HG02610 (cell line): Measurements from ENCODE around the gene ASF1B.
A peak's percentile ranks its signal among the peaks of the same experiment; 100 is the strongest.
"Not testable (repeated sequence)": the region's sequence is repeated elsewhere in the genome, so short reads cannot be mapped to it uniquely, and the experiment has no call there.

Experiments used
- ATAC-seq: cut with Tn5 transposase; IDR thresholded peaks from one replicate; pipeline ENCODE4 v1.9.1; 2021; ENCODE audit warnings: mild to moderate bottlenecking, moderate library complexity; ENCODE audit not compliant: unreplicated experiment

The ASF1B gene

DNA sequence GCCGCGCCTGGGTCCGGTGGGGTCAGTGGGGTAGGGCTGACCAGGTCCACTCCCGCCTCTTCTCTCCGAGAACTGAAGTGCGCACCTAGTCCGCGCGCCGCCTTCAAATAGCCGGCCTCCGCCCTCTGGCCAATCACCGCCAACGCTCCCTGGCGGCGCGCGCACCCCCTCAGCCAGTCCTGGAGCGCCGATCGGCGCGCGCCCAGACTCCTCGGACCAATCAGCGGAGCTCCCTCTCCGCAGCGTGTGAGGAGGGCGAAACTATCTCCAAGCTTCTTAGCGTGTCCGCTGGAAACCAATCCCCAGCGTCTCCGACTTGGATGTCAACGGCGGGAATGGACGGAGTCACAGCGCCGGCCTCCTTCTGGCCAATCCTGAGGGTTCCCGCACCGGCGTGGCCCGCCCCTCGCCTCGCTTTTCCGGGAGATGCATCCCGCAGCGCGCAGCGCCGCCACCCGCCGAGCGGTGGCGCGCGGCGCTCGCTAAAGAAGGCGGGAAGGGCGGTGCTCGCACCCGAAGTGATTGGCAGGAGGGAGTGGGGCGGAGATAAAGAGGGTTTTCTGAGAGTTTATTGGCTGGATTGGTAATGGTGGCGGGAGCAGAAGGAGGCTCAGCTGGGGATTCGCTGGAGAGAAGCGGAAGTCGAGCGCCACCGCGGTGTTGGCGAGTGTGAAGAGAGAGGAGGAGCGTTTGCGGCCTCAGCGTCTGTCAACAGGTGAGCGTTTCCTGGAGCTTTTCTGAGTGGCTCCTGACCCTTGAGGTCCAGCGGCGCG, at the start of gene ASF1B:
Gene ASF1B (minus strand): TSS at position 81 of the 773 bp plus-strand sequence. CDS start 133 bp downstream, outside the sequence.
- ATAC-seq: peak; percentile 82

DNA sequence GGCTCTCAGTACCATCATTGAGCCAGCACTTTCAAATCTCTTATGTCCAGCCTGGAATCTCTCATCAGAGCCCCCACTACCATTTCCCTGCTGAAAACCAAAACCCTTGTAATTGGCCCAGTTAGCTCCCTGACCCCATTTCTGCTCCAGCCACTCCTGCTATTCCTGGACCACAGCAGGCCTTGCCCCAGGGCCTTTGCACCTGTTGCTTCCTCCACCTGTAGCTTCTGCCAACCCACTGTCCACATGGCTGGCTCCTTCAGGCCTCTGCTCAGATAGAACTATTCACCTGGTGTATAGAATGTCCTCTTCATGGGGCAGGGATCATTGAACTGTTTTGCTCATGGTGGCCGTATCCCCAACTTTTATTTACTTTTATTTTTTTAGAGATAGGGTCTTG, 49.3 kb upstream of the ASF1B start:
- ATAC-seq: not testable (repeated sequence)

DNA sequence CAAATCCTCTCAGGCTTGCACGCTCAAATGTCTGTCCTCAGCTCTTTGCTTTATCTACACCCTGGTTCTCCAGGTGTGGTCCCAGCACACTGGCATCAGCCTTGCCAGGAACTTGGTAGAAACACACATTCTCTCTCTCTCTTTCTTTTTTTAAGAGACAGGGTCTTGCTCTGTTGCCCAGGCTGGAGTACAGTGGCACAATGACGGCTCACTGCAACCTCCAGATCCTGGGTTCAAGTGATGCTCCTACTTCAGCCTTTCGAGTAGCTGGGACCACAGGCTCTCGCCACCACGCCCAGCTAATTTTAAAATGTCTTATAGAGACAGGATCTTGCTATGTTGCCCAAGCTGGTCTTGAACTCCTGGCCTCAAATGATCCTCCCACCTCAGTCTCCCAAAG, 48.8 kb upstream of the ASF1B start:
- no peak for ATAC-seq

DNA sequence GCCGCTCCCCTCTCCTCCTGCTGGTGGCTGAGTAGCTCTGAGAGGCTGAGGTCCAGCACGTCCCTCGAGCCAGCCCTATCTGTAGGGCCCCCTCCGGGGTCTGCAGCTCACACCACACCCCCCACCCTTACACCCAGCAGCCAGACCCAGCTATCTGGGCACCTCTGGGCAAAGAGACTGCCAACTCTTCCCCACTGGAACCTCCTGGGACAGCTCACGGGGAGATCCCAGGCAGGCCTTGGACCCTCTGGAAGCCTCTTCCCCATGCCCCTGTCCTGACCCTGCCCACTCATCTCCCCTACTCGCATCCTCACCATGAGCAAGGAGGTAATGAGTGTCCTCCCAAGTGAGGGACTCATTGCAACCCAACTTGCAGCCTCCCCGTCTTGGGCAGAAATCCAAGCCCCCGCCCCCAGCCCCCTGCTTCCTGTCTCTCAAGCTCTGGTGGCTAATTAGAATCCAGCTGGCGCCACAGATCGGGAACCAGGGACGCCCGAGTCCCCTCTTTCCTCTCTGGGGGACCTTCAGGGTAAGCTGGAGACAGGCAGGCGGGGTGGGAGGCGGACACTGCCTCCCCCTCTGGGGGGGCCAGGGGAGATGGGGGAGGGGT, 47.5 kb upstream of the ASF1B start:
- ATAC-seq: no peak

DNA sequence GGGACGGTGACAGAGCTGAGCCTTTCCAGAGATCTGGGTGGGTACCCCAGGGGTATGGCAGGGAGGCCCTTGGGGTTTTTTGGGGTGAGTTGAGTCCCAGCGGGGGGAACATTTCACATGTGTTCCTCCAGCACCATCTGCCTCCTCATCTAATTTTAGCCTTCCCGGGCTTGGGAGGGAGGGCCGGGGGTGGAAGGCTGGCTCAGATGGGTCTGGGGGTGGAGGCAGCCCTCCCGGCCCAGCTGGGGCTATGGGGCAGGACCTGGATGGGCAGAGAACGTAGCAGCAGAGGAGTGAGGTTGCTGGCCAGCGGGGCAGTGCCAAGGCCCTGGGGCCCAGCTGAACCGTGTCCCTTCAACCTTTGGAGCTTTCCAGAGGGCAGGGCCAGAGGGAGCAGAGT, 46.1 kb upstream of the ASF1B start:
- ATAC-seq: no peak

DNA sequence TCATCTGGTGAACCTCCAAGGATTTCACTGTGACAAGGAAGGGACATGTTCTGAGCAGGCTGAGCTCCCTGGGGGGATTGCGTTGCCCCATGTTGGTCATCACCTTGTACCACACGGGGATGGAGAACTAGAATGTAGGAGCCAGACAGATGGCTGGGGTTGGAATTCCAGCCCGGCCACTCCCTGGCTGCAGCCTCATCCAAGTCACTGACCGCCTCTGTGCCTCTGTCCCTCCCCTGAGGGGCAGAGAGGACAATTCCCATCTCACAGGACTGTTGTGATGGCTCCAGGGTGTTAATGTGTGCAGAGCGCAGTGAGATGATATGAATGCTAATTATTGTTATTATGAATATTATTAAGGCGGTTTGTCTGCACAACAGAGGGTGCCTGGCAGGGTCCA, 45.5 kb upstream of the ASF1B start:
- no peak for ATAC-seq

DNA sequence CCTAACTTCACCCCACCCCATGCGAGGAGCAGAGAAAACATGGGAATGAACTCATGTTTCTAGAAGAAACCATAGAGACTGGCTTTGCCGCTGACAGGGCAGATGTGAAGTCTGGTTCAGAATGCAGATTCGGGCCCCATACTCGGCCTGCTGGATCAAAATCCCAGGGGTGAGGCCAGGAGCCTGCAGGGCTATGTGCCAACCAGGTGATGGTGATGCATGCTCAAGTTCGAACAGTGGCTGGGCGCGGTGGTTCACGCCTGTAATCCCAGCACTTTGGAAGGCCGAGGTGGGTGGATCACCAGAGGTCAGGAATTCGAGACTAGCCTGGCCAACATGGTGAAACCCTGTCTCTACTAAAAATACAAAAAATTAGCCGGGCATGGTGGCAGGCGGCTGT, 44.8 kb upstream of the ASF1B start:
- ATAC-seq: not testable (repeated sequence)

DNA sequence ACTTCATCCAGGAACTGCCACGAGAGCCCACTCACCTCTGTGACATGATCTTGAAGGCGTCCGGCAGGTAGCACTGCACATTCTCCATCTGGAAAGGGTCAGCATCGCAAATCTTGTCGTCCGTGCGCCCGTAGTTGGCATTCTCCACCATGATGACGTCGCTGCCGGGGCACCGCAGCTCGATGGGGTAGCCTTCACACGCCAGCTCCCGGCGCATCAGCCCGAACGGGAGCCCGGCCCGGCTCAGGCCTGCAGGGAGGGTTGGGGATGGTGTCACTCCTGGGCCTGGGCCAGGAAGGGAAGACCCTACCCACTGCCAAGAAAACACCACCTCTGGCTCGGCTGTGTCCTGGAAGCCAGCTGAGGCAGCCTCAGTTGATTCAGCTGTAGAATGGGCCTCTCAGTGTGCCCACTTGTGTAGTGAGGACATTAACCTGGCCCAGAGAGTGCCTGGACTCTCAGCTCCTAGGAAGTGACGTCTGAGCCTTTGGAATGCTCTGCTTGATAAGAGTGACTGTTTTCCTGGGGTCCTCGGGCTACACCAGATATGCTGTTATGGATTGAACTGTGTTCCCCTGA, 41.2 kb upstream of the ASF1B start:
- no peak for ATAC-seq

DNA sequence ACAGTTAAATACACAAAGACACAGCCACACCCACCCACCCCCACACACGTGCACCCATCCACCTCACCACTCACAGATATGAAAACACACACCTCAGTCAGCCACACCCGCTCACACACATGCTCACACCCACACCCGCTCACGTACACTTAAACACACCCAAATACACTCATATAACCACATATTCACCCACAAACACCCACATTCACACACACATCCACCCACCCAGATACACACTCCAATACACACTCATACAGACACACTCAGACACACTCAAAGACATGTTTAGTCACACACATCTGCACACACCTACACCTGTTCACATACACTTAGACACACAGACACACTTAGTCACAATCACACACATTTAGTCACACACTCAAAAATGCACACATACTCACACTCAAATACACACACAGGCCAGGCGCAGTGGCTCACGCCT, 39.0 kb upstream of the ASF1B start:
- ATAC-seq: no peak

DNA sequence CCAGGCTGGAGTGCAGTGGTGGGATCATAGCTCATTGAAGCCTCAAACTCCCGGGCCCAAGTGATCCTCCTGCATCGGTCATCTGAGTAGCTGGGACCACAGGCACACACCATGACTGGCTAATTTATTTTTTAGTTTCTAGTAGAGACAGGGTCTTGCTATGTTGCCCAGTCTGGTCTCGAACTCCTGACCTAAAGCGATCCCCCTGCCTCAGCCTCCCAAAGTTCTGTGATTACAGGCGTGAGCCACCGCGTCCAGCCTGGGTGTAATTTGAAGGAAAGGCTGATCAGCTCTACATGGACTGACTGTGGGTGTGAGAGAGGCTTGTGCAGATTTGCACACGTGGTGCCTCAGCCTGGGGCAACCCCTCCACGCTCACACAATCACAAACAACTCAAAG, 38.5 kb upstream of the ASF1B start:
- ATAC-seq: no peak

DNA sequence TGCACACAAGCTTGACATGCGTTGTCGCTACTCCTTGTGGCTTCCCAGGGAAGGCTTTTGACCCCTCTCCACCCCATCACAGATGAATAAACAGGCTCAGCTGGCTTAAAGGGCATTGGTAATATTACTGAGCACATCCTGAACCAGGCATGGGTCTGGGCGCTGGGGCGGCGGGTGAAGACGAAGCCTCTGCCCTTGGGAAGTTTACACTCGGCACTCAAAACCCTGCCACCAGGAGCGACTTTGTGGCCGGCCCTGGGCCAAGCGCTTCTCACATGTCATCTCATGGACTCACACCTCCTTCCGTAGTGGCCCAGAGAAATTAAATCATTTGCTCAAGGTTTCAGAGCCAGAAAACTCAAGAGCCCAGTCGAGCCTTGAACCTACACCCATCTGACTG, 32.6 kb upstream of the ASF1B start:
- ATAC-seq: no peak

DNA sequence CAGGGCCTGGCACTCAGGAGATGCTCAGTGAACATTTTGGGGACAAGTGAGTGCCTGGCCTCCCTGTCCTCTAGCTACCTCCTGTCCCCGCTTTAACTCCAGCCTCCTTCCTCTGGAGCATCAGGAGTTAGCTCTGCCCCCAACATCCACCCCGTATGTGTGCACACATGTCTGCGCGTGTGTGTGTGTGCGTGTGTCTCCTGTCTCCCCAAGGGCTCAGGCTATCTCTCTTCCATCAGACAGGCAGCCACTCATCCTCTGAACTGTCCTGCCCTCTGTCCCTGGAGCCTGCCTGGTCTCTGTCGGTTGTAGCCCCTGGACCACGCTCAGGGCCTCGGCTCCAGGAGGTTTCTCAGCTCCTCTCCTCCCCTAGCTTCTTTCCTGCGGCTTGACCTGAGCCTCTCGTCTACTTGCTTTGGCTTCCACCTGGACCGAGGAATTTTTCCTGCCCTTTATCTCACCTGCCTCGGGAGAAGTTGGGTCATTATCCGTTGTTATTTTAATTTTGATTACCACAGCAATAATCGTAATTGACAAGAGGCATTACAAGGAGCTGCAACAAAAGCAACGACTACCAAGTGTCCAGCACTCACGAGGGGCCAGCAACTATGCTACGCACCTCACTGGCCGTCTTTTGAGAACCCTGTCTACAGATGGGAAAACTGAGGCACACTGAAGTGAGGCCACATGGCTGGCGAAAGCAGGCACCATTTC, 32.0 kb upstream of the ASF1B start:
- ATAC-seq: no peak

DNA sequence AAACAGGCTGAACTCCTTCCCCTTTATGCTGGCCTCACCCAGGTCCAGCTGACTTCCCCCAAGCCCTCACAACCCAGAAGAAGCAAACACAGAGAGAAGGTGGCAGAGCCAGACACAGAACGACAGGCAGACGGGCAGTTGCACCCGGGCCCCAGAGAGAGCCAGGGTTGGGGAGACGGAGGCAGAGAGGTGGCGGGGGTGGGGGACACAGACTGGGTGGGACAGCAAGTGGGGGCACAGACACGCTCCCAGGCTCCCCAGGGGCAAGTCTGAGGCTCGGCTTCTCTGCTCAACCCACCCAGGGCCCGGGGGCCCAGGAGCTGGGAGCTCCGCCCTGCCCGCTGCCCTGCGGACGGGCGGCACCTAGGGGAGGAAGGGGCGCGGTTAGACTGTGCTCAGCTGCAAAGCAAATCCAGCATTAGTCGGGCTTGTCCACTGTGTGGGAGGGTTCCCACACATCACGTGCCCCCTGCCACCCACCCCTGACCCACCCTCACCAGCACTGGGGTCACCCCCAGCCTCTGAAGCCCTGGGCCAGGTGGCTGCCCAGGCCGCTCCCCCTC, 31.3 kb upstream of the ASF1B start:
- no peak for ATAC-seq

DNA sequence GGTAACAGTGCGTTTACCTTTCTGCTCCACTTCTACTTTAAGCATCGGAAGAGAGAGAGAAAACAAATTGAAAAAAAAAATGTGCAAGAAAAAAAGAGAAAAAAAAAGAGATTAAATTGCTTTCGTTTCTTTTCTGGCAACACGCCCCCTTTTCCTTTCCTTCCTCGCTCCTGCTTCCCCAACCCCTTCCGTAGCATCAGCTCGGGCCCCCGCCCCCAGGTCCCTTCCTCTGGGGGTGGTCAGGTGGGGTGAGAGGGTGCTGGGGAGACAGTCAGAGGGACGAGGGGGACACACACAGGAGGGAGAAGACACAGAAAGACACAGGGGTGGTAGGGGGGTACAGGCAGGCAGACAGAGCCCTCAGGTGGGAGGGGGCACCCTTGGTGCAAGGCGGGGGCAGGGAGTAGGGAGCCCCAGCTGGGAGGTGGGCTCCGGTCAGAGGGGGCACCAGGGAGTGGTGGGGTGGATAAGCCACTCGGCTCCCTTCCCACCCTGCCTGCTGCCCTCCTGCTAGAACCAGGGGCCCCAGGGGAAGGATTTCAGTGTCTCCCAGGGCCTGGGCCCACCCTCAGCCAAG, 30.7 kb upstream of the ASF1B start:
- no peak for ATAC-seq

DNA sequence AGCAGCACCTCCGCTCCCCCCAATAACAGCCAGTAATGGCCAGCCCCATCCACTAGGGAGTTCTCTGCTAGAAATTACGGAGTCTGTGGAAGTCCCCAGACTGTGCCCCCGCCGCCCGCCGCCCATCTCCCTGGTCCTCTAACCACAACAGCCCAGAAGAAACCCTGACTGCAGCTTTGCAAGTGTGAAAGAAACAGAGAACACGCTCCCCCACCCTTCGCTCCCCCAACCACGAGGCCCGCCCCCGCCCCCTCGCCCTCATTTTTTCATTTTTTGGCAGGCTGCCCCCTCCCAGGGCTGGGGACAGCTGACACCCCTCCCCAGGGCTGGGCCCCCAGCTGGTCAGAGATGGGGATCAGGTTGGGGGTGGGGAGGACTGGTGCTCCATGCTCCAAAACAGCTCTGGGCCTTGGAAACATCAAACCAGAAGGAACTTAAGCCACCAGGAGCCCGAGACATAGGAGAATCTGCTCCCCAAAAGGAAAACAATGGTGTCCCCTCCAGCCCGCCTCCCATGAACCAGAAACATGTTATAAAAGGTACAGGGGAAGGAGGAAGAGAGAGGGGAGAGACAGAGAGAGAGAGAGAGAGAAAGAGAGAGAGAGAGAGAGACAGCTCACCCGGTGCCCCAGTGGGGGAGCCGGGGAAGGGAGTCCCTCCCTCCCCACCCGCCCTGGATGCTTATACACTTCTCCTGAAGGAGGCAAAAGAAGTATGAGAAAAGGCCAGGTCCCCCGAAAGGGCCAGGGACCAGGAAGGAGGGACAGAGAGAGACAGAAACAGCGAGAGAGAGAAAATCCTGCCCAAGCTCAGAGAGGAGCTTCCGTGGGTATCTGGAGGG, 29.8 kb upstream of the ASF1B start:
- ATAC-seq: no peak

DNA sequence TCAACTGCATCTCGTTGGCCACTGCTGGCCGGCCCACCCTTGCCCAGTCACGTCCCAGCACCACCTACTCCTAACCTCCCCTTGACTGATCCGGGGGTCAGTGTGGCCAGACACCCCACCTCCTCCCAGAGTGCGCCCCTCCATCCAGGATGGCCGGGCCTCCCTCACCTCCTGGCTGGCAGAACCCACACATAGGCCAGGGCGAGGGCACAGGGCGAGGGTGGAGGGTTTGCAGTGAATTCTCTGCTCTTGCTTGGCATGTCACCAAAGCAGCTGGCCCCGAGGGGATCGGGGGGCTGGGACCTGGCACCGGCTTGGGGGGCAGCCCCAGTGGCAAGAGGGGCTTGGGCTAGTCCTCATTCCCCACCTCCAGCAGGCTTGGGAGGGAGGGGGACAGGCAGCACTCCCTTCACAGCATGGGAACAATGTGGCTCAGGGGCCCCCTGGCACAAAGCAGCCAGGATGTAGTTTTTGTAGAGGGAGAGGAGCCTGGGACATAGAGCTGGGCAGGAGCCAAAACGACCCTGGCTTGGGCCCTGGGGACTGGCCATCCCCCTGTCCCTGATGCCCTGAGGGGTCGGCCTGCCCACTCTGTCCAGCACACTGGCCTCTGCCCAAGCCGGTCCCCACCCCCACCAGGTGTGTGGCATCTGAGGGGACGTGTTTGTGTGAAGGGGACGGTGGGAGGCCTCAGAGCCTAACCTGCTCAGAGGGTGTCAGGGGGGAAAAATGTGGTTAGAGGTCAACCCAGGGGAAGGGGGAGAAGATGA, 28.5 kb upstream of the ASF1B start:
- ATAC-seq: no peak

DNA sequence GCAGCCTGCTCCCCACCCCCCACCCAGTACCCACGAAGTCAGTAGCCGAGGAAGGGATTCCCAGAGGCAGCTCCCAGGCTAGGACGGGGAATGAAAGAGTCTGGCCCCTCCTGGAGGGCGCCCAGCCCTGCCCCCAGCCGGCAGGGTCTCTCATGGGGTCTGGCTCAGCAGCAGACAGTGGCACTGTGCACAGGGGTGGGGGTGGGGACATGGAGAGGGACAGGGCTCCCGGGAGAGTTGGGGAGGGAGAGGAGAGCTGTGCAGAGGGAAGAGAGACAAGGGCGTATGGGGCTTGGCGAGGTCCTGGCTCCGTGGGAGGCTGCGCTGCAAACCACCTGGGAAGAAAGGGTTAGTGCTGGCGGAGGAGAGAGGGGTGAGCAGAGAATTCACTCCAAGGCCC, 27.7 kb upstream of the ASF1B start:
- no peak for ATAC-seq

DNA sequence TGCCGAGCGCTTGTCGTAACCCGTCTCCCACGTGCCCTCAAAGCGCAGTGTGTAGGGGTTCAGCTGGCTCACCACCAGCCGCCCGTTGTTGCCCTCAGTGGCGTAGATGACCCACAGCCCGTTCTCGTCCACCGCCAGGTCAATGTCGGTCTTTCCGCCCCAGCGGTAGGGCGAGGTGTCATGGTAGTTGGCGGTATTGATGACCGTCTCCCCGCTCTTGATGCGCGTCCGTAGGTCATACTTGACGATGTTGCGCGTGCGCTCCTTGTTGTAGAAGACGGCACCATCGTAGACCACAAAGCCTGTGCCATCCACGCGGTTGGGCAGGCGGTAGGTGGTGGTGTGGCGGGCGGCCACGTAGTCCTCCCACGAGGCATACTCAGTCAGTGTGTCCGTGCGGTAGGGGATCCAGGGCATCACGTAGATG, 26.5 kb upstream of the ASF1B start:
- ATAC-seq: no peak

DNA sequence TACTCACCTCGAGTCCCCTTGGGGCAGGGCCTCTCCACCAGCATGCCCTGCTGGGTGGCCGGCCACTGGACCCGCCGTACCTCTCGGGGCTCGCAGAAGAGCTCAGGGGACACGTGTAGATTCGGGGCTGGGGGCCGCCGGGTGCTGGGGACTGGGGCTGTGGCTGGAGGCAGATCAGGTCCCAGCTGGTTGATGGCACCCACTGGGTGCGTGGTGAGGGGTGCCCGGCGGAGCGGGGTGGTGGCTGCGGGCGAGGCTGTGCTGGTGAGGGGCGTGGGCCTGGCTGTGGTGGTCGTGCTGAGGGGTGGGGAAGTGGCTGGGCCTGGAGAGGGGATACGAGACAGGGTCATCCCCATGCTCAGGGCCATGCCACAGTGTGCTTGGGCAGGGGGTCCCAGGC, 24.9 kb upstream of the ASF1B start:
- ATAC-seq: no peak
